PC-9 (cell line): ENCODE results near the gene ICAM2. TPM values are rescaled to one million over a fixed set of nuclear protein-coding genes. Genes with fewer than 3 reads are reported as not detected.

Experiments used
- BruUV-seq: library from RNA; stranded (reverse); fragments of 400-500 nt; replicated peaks from 2 replicates; lab custom pipeline; 2021; lab: Mats Ljungman, UMichigan
- CTCF ChIA-PET: fragments of 300-600 bp; sonication (Branson Sonifier 250); formaldehyde crosslinking; loops from one replicate; lab custom pipeline; 2022; ENCODE audit warnings: antibody characterized with exemption; lab: Charles Lee
- POLR2A ChIA-PET: fragments of 300-600 bp; sonication (Branson Sonifier 250); formaldehyde crosslinking; loops from one replicate; lab custom pipeline; 2022; ENCODE audit warnings: antibody characterized with exemption; ENCODE audit not compliant: unreplicated experiment; lab: Charles Lee
- DNase-seq, 2 experiments: peaks; one replicate each; pipeline versions ENCODE4 v3.0.0 to v3.0.0-alpha.2; 2015 to 2022; ENCODE audit warnings: mixed read lengths in 1 of 2
- H2AFZ ChIP-seq: fragments of 200-600 bp; sonication (generic); 2 replicates; pipeline ENCODE4 v1.8.1; 2017; ENCODE audit warnings: antibody characterized with exemption
- H3F3A ChIP-seq: fragments of 200-600 bp; sonication (generic); 2 replicates; pipeline ENCODE4 v1.8.1; 2017; ENCODE audit warnings: antibody characterized with exemption, mild to moderate bottlenecking, low read depth; ENCODE audit not compliant: insufficient read depth
- H3K27ac ChIP-seq: fragments of 200-600 bp; sonication (generic); 2 replicates; pipeline ENCODE4 v1.6.1; 2016; ENCODE audit warnings: mixed run types
- H3K27me3 ChIP-seq: fragments of 200-600 bp; sonication (generic); 2 replicates; pipeline ENCODE4 v1.6.1; 2016; ENCODE audit warnings: low read depth, mixed run types; ENCODE audit not compliant: insufficient read depth
- H3K36me3 ChIP-seq: fragments of 200-600 bp; sonication (generic); 2 replicates; pipeline ENCODE4 v1.6.1; 2016; ENCODE audit warnings: low read depth, mixed run types
- H3K4me1 ChIP-seq: fragments of 200-600 bp; sonication (generic); replicated peaks from 2 replicates; pipeline ENCODE4 v1.6.1; 2016; ENCODE audit warnings: mixed run types; ENCODE audit not compliant: insufficient read depth
- H3K4me2 ChIP-seq: fragments of 200-600 bp; sonication (generic); 2 replicates; pipeline ENCODE4 v1.6.1; 2017; ENCODE audit warnings: mixed run types
- H3K4me3 ChIP-seq: fragments of 200-600 bp; sonication (generic); 2 replicates; pipeline ENCODE4 v1.6.1; 2016; ENCODE audit warnings: mixed run types
- H3K79me2 ChIP-seq: fragments of 200-600 bp; sonication (generic); 2 replicates; pipeline ENCODE4 v1.6.1; 2017; ENCODE audit warnings: low read depth, mixed run types
- H3K9me2 ChIP-seq: fragments of 200-600 bp; sonication (generic); 2 replicates; pipeline ENCODE4 v1.8.1; 2017; ENCODE audit warnings: mild to moderate bottlenecking; ENCODE audit not compliant: insufficient read depth
- H3K9me3 ChIP-seq: fragments of 200-600 bp; sonication (generic); 2 replicates; pipeline ENCODE4 v1.8.1; 2016; ENCODE audit warnings: low read depth; ENCODE audit not compliant: insufficient read depth
- H4K20me1 ChIP-seq: fragments of 200-600 bp; sonication (generic); 2 replicates; pipeline ENCODE4 v1.8.1; 2017; ENCODE audit not compliant: insufficient read depth
- EZH2 ChIP-seq: fragments of 200-600 bp; sonication (generic); IDR thresholded peaks from 2 replicates; pipeline ENCODE4 v1.8.0; 2017; ENCODE audit warnings: antibody characterized with exemption, low read depth
- intact Hi-C: fragments of 100-400 bp; cut with micrococcal nuclease; formaldehyde crosslinking; loops from one replicate; pipeline ENCODE4 v1.10.0; 2022; ENCODE audit not compliant: unreplicated experiment
- total RNA-seq: library from RNA; stranded (reverse); gene quantifications from 2 replicates; pipeline ENCODE4 v1.2.3, GENCODE V29; 2021
- TF ChIP-seq, protein P1 (sequence below): fragments of 200-600 bp; sonication (generic); conservative IDR thresholded peaks from 2 replicates; pipeline ENCODE4 v1.6.1; 2017; ENCODE audit warnings: mixed run types, antibody characterized with exemption, mild to moderate bottlenecking, moderate library complexity

The ICAM2 gene
- total RNA-seq, 1 experiment from 2014 or later: 7.8 TPM

DNA sequence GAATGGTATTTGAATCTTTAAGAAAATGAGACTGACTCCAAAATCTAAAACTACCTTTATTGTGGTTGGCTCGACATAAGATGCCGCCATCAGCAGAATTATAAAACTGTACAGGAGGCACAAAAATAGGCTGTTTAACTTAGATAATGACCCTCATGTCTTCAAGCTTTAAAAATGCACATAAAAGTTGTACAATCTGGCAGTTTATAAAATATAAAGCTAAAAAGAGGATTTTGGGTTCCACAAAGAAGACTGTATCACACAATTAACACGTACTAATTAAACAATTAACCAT, 18.6 kb upstream of the ICAM2 start:
- ChIA-PET CTCF (no interaction called here), POLR2A (no interaction called here)
- Histone ChIP-seq H3K27ac (no peak overlapping the region), H3K9me3 (no peaks in the 10 kb centered on the region), H3K4me1 (no peaks in the 10 kb centered on the region), H3K36me3 (0 out of 2 replicates have a peak, but pooled peaks cover 4% of the 10 kb centered on the region), H3K27me3 (no peaks in the 10 kb centered on the region), H3K79me2 (no peaks in the 10 kb centered on the region), H3K9me2 (no peaks in the 10 kb centered on the region), H4K20me1 (no peaks in the 10 kb centered on the region), H2AFZ (no peak overlapping the region), H3F3A (no peaks in the 10 kb centered on the region), H3K4me3 (no peak overlapping the region), H3K4me2 (no peak overlapping the region)
- no peak for DNase-seq
- BruUV-seq: no TSS peak
- intact Hi-C loops: no loop called here
- TF ChIP-seq EZH2: no peak
- TF ChIP-seq, protein P1, sequence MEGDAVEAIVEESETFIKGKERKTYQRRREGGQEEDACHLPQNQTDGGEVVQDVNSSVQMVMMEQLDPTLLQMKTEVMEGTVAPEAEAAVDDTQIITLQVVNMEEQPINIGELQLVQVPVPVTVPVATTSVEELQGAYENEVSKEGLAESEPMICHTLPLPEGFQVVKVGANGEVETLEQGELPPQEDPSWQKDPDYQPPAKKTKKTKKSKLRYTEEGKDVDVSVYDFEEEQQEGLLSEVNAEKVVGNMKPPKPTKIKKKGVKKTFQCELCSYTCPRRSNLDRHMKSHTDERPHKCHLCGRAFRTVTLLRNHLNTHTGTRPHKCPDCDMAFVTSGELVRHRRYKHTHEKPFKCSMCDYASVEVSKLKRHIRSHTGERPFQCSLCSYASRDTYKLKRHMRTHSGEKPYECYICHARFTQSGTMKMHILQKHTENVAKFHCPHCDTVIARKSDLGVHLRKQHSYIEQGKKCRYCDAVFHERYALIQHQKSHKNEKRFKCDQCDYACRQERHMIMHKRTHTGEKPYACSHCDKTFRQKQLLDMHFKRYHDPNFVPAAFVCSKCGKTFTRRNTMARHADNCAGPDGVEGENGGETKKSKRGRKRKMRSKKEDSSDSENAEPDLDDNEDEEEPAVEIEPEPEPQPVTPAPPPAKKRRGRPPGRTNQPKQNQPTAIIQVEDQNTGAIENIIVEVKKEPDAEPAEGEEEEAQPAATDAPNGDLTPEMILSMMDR: no peak

DNA sequence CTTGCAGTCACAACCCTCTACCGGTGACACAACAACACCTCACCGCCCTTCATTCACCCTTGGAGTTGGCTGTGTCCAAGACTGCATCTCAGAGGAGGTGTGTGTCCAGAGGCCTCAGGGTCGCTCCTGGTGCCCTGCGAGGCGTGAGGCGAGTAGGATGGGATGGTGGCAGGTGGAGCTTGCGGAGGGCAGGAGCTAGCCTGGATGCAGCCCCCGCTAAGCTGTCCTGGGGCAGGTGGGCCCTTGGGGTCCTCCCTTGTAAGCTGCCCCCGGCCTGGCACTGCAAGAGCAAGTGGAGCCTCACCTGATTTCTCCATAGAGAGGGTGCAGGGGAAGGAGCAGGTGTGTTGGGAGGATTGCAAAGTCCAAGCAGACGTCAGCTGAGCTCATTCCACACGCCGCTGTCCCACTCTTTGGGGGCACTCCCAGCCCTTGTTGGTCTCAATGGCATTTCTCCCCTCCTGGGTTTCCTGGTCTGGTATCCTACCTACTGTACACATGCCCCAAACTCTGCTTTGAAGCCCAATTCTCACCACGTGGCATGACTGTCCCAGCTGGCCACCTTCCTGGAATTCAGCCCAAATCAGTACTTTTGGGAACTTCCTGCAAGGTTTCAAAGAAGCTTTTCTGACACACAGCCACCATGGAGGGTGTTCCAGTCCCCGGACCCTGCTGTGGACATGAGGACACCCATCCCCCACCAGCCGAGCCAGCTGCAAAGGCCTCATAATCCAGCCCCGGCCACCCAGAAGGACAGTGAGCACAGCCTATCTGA, 18.1 kb upstream of the ICAM2 start:
- H3K27me3 ChIP-seq: no peaks in the 10 kb centered on the region
- H3K4me3 ChIP-seq: no peak overlapping the region
- H3K9me3 ChIP-seq: no peaks in the 10 kb centered on the region
- DNase-seq: no peak
- ChIA-PET CTCF (interaction anchor here (0.6 kb wide), 1 partner anchor 169 kb away, joined by 3 read pairs; no protein-coding TSS in a partner anchor), POLR2A (no interaction called here)
- no peak overlapping the region for H3K27ac ChIP-seq
- TF ChIP-seq, protein P1: no peak
- H3K79me2 ChIP-seq: no peaks in the 10 kb centered on the region
- no peaks in the 10 kb centered on the region for H4K20me1 ChIP-seq
- H2AFZ ChIP-seq: no peak overlapping the region
- no TSS peak for BruUV-seq
- H3K9me2 ChIP-seq: no peaks in the 10 kb centered on the region
- no peaks in the 10 kb centered on the region for H3F3A ChIP-seq
- H3K4me1 ChIP-seq: no peaks in the 10 kb centered on the region
- 0 out of 2 replicates have a peak, but pooled peaks cover 4% of the 10 kb centered on the region for H3K36me3 ChIP-seq
- H3K4me2 ChIP-seq: no peak overlapping the region
- intact Hi-C loops: no loop called here

DNA sequence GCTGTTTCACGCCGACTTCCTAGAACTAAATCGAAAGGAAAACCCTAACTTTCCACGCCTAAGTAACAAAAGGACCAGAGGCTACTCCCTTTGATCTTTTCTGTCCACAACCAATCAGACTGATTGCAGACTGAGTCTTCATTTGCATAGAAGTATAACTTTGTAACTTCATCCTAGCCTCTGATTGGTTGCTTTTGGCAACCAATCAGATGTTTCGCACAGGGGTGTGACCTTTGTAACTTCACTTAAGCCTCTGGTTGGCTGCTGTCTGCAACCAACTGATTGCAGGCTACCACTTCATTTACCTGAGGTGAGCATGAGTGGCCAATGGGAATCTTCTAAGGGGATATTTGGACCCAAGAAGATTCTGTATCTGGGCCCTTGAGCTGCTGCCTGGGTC, 17.4 kb upstream of the ICAM2 start:
- Histone ChIP-seq H3F3A (no peaks in the 10 kb centered on the region), H4K20me1 (no peaks in the 10 kb centered on the region), H3K4me1 (no peaks in the 10 kb centered on the region), H2AFZ (no peak overlapping the region), H3K27me3 (no peaks in the 10 kb centered on the region), H3K27ac (no peak overlapping the region), H3K9me2 (no peaks in the 10 kb centered on the region), H3K36me3 (no peaks in the 10 kb centered on the region), H3K9me3 (no peaks in the 10 kb centered on the region), H3K79me2 (no peaks in the 10 kb centered on the region), H3K4me3 (no peak overlapping the region), H3K4me2 (no peak overlapping the region)
- CTCF ChIA-PET: no interaction called here
- BruUV-seq: no TSS peak
- no peak for DNase-seq
- TF ChIP-seq EZH2: no peak
- TF ChIP-seq, protein P1: no peak
- POLR2A ChIA-PET: no interaction called here
- intact Hi-C loops: no loop called here
